GM12875 (cell line): ENCODE measurements around the gene CCDC82.

Source experiments
- H3K4me3 ChIP-seq: one replicate; pipeline ENCODE4 v1.5.1; 2011; ENCODE audit warnings: low read depth, low read length, control low read depth
- TF ChIP-seq, protein P1 (sequence below): IDR thresholded peaks from 2 replicates; pipeline ENCODE4 v1.5.1; 2011; ENCODE audit warnings: low read depth, mild to moderate bottlenecking, control low read depth, inconsistent platforms, low read length, moderate library complexity, borderline replicate concordance; ENCODE audit not compliant: insufficient read depth

Gene CCDC82

GRCh38 chr11:96317571-96317970 is 72.1 kb downstream of the CCDC82 start:
- H3K4me3 ChIP-seq: no peak overlapping the region
- TF ChIP-seq, protein P1, sequence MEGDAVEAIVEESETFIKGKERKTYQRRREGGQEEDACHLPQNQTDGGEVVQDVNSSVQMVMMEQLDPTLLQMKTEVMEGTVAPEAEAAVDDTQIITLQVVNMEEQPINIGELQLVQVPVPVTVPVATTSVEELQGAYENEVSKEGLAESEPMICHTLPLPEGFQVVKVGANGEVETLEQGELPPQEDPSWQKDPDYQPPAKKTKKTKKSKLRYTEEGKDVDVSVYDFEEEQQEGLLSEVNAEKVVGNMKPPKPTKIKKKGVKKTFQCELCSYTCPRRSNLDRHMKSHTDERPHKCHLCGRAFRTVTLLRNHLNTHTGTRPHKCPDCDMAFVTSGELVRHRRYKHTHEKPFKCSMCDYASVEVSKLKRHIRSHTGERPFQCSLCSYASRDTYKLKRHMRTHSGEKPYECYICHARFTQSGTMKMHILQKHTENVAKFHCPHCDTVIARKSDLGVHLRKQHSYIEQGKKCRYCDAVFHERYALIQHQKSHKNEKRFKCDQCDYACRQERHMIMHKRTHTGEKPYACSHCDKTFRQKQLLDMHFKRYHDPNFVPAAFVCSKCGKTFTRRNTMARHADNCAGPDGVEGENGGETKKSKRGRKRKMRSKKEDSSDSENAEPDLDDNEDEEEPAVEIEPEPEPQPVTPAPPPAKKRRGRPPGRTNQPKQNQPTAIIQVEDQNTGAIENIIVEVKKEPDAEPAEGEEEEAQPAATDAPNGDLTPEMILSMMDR: no peak

- no peak overlapping the region for H3K4me3 ChIP-seq
- TF ChIP-seq, protein P1: no peak
Measured at GRCh38 chr11:96316869-96317268, 72.8 kb downstream of the CCDC82 start.

DNA sequence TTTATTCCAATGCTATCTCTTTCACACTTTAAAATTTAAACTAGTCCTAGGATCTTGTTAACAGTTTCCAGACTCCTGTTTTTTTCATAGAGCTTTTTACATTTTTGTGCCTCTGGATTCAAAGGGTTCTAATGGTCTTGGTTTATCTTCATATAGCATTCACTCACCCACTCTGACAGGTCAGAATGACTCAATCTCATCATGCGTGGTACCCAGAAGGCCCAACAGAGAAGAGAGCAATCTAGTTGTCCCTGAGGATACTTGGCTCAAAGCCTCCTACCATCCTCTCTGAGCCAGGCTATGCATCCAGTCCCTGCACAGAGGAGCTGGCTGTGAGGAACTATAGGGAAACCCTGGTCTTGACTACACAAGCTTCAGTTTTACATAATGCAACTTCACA is 74.2 kb downstream of the CCDC82 start:
- no peak overlapping the region for H3K4me3 ChIP-seq
- TF ChIP-seq, protein P1: no peak

GRCh38 chr11:96314326-96315020 is 75.2 kb downstream of the CCDC82 start:
- TF ChIP-seq, protein P1: no peak
- no peak overlapping the region for H3K4me3 ChIP-seq

DNA sequence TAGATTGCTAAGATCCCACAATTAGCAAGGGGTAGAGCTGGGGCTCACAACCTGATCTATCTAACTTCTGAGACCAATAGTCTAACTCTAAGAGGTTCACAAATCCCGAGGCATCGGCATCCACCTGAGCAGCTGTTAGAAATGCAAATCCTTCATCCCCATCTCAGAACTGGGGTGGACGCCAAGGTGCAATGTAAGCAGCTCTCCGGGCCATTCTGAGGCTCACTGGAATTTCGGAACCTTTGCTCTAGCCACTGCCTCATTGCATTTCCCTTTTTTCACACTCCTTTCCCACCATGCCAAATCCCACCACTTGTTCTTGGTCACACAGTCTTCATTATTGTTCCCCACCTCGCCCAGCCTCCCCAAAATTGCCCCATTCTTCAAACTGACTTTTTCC is 76.5 kb downstream of the CCDC82 start:
- TF ChIP-seq, protein P1: no peak

GRCh38 chr11:96311120-96311568 is 78.6 kb downstream of the CCDC82 start:
- H3K4me3 ChIP-seq: no peak overlapping the region
- TF ChIP-seq, protein P1: no peak

More for the DNA sequence above, 76.5 kb downstream of the CCDC82 start:
- H3K4me3 ChIP-seq: no peak overlapping the region

GRCh38 chr11:96310236-96310635 is 79.5 kb downstream of the CCDC82 start:
- H3K4me3 ChIP-seq: no peak overlapping the region
- TF ChIP-seq, protein P1: no peak
